Epithelial cell of esophagus (primary cell): ENCODE results near the gene LRMDA.

Experiments used
- DNase-seq: peaks from one replicate; pipeline ENCODE4 v3.0.0; 2010; ENCODE audit warnings: low read depth
- H3K4me3 ChIP-seq: 2 replicates; pipeline ENCODE4 v1.5.1; 2011; ENCODE audit warnings: mild to moderate bottlenecking, low read length, control low read depth
- CTCF ChIP-seq: IDR thresholded peaks from 2 replicates; pipeline ENCODE4 v1.5.1; 2011; ENCODE audit warnings: low read depth, mild to moderate bottlenecking, low read length, control low read depth, inconsistent platforms; ENCODE audit not compliant: insufficient read depth; ENCODE audit errors: missing control alignments

Gene LRMDA

GRCh38 chr10:76416642-76417041 lies 985.2 kb downstream of the LRMDA start:
- no peak overlapping the region for H3K4me3 ChIP-seq
- no peak for DNase-seq
- TF ChIP-seq CTCF, result no peak

GRCh38 chr10:76420725-76421124 lies 989.3 kb downstream of the LRMDA start:
- no peak for DNase-seq

GRCh38 chr10:76422769-76423168 lies 991.3 kb downstream of the LRMDA start:
- H3K4me3 ChIP-seq, result no peak overlapping the region
- DNase-seq, result no peak
- TF ChIP-seq CTCF, result no peak

More at GRCh38 chr10:76420725-76421124, 989.3 kb downstream of the LRMDA start:
- TF ChIP-seq CTCF, result no peak
- no peak overlapping the region for H3K4me3 ChIP-seq

- DNase-seq, result peak; percentile 66
- no peak overlapping the region for H3K4me3 ChIP-seq
- TF ChIP-seq CTCF, result no peak
These were observed 997.3 kb downstream of the LRMDA start for GRCh38 chr10:76428551-76429367.

GRCh38 chr10:76429368-76430060 lies 998.1 kb downstream of the LRMDA start:
- no peak overlapping the region for H3K4me3 ChIP-seq
- DNase-seq, result no peak

GRCh38 chr10:76430061-76430645 lies 998.7 kb downstream of the LRMDA start:
- no peak for DNase-seq
- TF ChIP-seq CTCF, result no peak
- no peak overlapping the region for H3K4me3 ChIP-seq

More at GRCh38 chr10:76429368-76430060, 998.1 kb downstream of the LRMDA start:
- TF ChIP-seq CTCF, result no peak
